Effector memory CD4-positive, alpha-beta T cell (primary cell): Measurements from ENCODE around the gene CHTF18.

ENCODE experiments used
- DNase-seq, 3 donors: peaks; one replicate each; pipeline ENCODE4 v3.0.0-alpha.2; 2020
- H3K27ac ChIP-seq: 2 replicates; pipeline ENCODE4 v1.7.0; 2013; ENCODE audit warnings: mild to moderate bottlenecking, low read length, moderate library complexity; ENCODE audit not compliant: insufficient read depth, poor library complexity, severe bottlenecking
- H3K27me3 ChIP-seq: replicated peaks from 2 replicates; pipeline ENCODE4 v1.7.0; 2013; ENCODE audit warnings: mild to moderate bottlenecking, low read length; ENCODE audit not compliant: insufficient read depth, control insufficient read depth, poor library complexity, severe bottlenecking
- H3K36me3 ChIP-seq: 2 replicates; pipeline ENCODE4 v1.7.0; 2013; ENCODE audit warnings: mild to moderate bottlenecking, low read length, moderate library complexity; ENCODE audit not compliant: control insufficient read depth, insufficient read depth
- H3K4me1 ChIP-seq: 2 replicates; pipeline ENCODE4 v1.7.0; 2013; ENCODE audit warnings: low read length, mild to moderate bottlenecking; ENCODE audit not compliant: control insufficient read depth, insufficient read depth, poor library complexity, severe bottlenecking
- H3K4me3 ChIP-seq: 2 replicates; pipeline ENCODE4 v1.7.0; 2013; ENCODE audit warnings: low read length, low read depth, mild to moderate bottlenecking; ENCODE audit not compliant: insufficient read depth, poor library complexity, severe bottlenecking
- H3K9me3 ChIP-seq: 2 replicates; pipeline ENCODE4 v1.7.0; 2013; ENCODE audit warnings: mild to moderate bottlenecking, low read length, moderate library complexity; ENCODE audit not compliant: control insufficient read depth

The CHTF18 gene

DNA sequence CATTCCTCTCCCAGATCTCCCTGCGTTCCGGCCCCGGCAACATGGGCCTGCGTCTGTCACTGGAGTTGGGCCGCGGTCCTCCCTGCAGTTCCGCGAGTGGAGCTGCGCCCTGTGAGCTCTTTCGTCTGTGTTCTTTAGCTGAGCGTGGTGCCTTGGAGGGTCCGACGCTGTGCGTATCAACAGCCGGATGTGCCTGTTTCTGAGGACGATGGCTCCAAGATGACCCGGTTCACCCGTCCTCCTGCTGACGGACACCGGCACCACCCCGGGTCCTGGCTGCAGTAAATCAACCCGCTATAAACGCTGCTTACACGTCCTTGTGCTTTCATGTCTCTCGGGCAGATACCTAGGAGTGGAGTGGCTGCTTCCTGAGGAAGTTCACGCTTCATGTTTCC lies 56.9 kb downstream of the CHTF18 start:
- no peaks in the 10 kb centered on the region for H3K4me1 ChIP-seq
- H3K27ac ChIP-seq: no peak overlapping the region
- H3K36me3 ChIP-seq: no peaks in the 10 kb centered on the region
- no peaks in the 10 kb centered on the region for H3K27me3 ChIP-seq
- DNase-seq: no peak
- H3K4me3 ChIP-seq: no peak overlapping the region
- no peaks in the 10 kb centered on the region for H3K9me3 ChIP-seq

DNA sequence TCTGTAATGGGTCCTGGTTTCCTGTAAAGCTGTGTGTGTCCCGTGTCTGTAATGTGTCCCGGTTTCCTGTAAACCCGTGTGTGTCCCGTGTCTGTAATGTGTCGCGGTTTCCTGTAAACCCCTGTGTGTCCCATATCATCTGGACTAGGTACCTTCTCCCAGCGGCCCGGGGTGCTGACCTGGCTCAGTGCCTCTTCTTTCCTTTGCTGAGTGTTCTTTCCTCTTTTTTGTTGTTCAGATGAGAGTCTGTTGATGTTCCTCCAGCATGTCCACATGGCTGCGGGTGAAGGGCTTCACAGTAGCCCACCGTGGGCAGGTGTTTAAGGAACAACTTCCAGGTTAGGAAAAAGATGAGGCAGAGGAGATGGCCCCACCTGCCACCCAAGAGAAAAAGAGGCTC lies 58.7 kb downstream of the CHTF18 start:
- Histone ChIP-seq H3K27me3 (no peaks in the 10 kb centered on the region), H3K4me3 (no peak overlapping the region), H3K36me3 (no peaks in the 10 kb centered on the region), H3K27ac (no peak overlapping the region), H3K4me1 (no peaks in the 10 kb centered on the region), H3K9me3 (no peaks in the 10 kb centered on the region)
- DNase-seq: no peak
